MM.1S (cell line): ENCODE measurements around the gene RAPGEF6.

ENCODE experiments used
- DNase-seq: peaks from one replicate; pipeline ENCODE4 v3.0.0-alpha.2; 2015
- H2AFZ ChIP-seq: fragments of 300-600 bp; sonication (generic); 2 replicates; pipeline ENCODE4 v1.6.0; 2016; ENCODE audit warnings: antibody characterized with exemption, low read length
- H3F3A ChIP-seq: fragments of 300-600 bp; sonication (generic); 2 replicates; pipeline ENCODE4 v1.6.1; 2016; ENCODE audit warnings: mild to moderate bottlenecking, antibody characterized with exemption, low read length, moderate library complexity, mixed read lengths; ENCODE audit not compliant: insufficient read depth
- H3K27ac ChIP-seq: fragments of 300-600 bp; sonication (generic); 2 replicates; pipeline ENCODE4 v1.5.1; 2016; ENCODE audit warnings: mild to moderate bottlenecking, low read length
- H3K27me3 ChIP-seq: fragments of 300-600 bp; sonication (generic); replicated peaks from 2 replicates; pipeline ENCODE4 v1.6.0; 2016; ENCODE audit warnings: low read length; ENCODE audit not compliant: insufficient read depth
- H3K36me3 ChIP-seq: fragments of 300-600 bp; sonication (generic); replicated peaks from 2 replicates; pipeline ENCODE4 v1.6.1; 2016; ENCODE audit warnings: mild to moderate bottlenecking, low read length, mixed read lengths; ENCODE audit not compliant: insufficient read depth
- H3K4me1 ChIP-seq: fragments of 300-600 bp; sonication (generic); 2 replicates; pipeline ENCODE4 v1.6.1; 2016; ENCODE audit warnings: low read length, mixed read lengths
- H3K4me2 ChIP-seq: fragments of 300-600 bp; sonication (generic); 2 replicates; pipeline ENCODE4 v1.6.0; 2016; ENCODE audit warnings: low read depth, low read length
- H3K4me3 ChIP-seq: fragments of 300-600 bp; sonication (generic); 2 replicates; pipeline ENCODE4 v1.5.1; 2016; ENCODE audit warnings: low read length, mixed read lengths
- H3K79me2 ChIP-seq: fragments of 300-600 bp; sonication (generic); 2 replicates; pipeline ENCODE4 v1.6.1; 2016; ENCODE audit warnings: mixed run types, low read length, mixed read lengths
- H3K9ac ChIP-seq: fragments of 300-600 bp; sonication (generic); 2 replicates; pipeline ENCODE4 v1.6.1; 2016; ENCODE audit warnings: low read length, mixed read lengths
- H3K9me2 ChIP-seq: fragments of 300-600 bp; sonication (generic); replicated peaks from 2 replicates; pipeline ENCODE4 v1.6.1; 2016; ENCODE audit warnings: mild to moderate bottlenecking, low read length, mixed read lengths; ENCODE audit not compliant: insufficient read depth
- H3K9me3 ChIP-seq: fragments of 300-600 bp; sonication (generic); replicated peaks from 2 replicates; pipeline ENCODE4 v1.6.1; 2016; ENCODE audit warnings: mild to moderate bottlenecking, low read length, mixed read lengths; ENCODE audit not compliant: insufficient read depth
- H4K20me1 ChIP-seq: fragments of 300-600 bp; sonication (generic); 2 replicates; pipeline ENCODE4 v1.6.1; 2016; ENCODE audit warnings: mild to moderate bottlenecking, low read length, moderate library complexity, mixed read lengths; ENCODE audit not compliant: insufficient read depth
- CTCF ChIP-seq: fragments of 300-600 bp; sonication (generic); IDR thresholded peaks from 2 replicates; pipeline ENCODE4 v1.5.1; 2016; ENCODE audit warnings: antibody characterized with exemption, low read length, mixed read lengths
- EZH2 ChIP-seq: fragments of 300-600 bp; sonication (generic); optimal IDR thresholded peaks from 2 replicates; pipeline ENCODE3; 2017; ENCODE audit warnings: low read depth, mild to moderate bottlenecking, antibody characterized with exemption, low read length, mixed read lengths
- EZH2phosphoT487 ChIP-seq: fragments of 300-600 bp; sonication (generic); IDR thresholded peaks from 2 replicates; pipeline ENCODE4 v1.6.1; 2018; ENCODE audit warnings: antibody characterized with exemption, low read length

RAPGEF6 gene

GRCh38 chr5:131581702-131582101, 53.3 kb downstream of the RAPGEF6 start:
- Histone ChIP-seq H3K4me3 (no peak overlapping the region), H3K4me2 (no peak overlapping the region), H3K9me2 (no peaks in the 10 kb centered on the region), H3K9me3 (no peaks in the 10 kb centered on the region), H3K36me3 (no peaks in the 10 kb centered on the region), H3K9ac (no peak overlapping the region), H3K27me3 (no peaks in the 10 kb centered on the region), H3K4me1 (0 out of 2 replicates have a peak, but pooled peaks cover 2% of the 10 kb centered on the region), H3K79me2 (peaks cover 64% of the 10 kb centered on the region), H2AFZ (no peak overlapping the region), H4K20me1 (no peaks in the 10 kb centered on the region; the same call in 1 of the 2 replicates), H3K27ac (no peak overlapping the region), H3F3A (no peaks in the 10 kb centered on the region)
- TF ChIP-seq CTCF (no peak), EZH2phosphoT487 (no peak), EZH2 (no peak)
- no peak for DNase-seq

GRCh38 chr5:131579917-131580671, 54.9 kb downstream of the RAPGEF6 start:
- TF ChIP-seq CTCF (no peak), EZH2 (no peak), EZH2phosphoT487 (no peak)
- no peaks in the 10 kb centered on the region for H3K4me1 ChIP-seq
- H3K36me3 ChIP-seq: no peaks in the 10 kb centered on the region
- H3K27ac ChIP-seq: no peak overlapping the region
- no peak overlapping the region for H2AFZ ChIP-seq
- no peaks in the 10 kb centered on the region for H3K9me3 ChIP-seq
- DNase-seq: no peak
- H3K79me2 ChIP-seq: peaks cover 66% of the 10 kb centered on the region
- H3K4me3 ChIP-seq: no peak overlapping the region
- H3K9me2 ChIP-seq: no peaks in the 10 kb centered on the region
- no peaks in the 10 kb centered on the region for H3F3A ChIP-seq
- H4K20me1 ChIP-seq: no peaks in the 10 kb centered on the region; the same call in 1 of the 2 replicates
- H3K9ac ChIP-seq: no peak overlapping the region
- no peak overlapping the region for H3K4me2 ChIP-seq
- no peaks in the 10 kb centered on the region for H3K27me3 ChIP-seq

GRCh38 chr5:131575660-131576227, 59.3 kb downstream of the RAPGEF6 start:
- TF ChIP-seq EZH2phosphoT487 (no peak), EZH2 (no peak)
- no peak for DNase-seq
- Histone ChIP-seq H3K79me2 (peaks cover 57% of the 10 kb centered on the region), H3K9me3 (no peaks in the 10 kb centered on the region), H3K9ac (no peak overlapping the region), H2AFZ (no peak overlapping the region), H3K9me2 (no peaks in the 10 kb centered on the region), H3K36me3 (no peaks in the 10 kb centered on the region), H3K27ac (no peak overlapping the region), H3K27me3 (no peaks in the 10 kb centered on the region), H3K4me2 (no peak overlapping the region), H3F3A (no peaks in the 10 kb centered on the region), H4K20me1 (no peaks in the 10 kb centered on the region; the same call in 1 of the 2 replicates), H3K4me1 (no peaks in the 10 kb centered on the region), H3K4me3 (no peak overlapping the region)
